Trophoblast cell (in vitro differentiated cells and primary cell): ENCODE measurements around the gene ZBTB20.

Experiments
- DNase-seq, 2 donors: peaks; one replicate each; pipeline ENCODE4 v3.0.0-alpha.2; 2016
- H2AFZ ChIP-seq: 2 replicates; pipeline ENCODE4 v1.6.1; 2013; ENCODE audit warnings: low read length, moderate library complexity, mild to moderate bottlenecking; ENCODE audit not compliant: insufficient read depth, poor library complexity
- H2AK5ac ChIP-seq: 2 replicates; pipeline ENCODE4 v1.6.1; 2013; ENCODE audit warnings: mild to moderate bottlenecking, low read length
- H2BK120ac ChIP-seq: 2 replicates; pipeline ENCODE4 v1.6.1; 2013; ENCODE audit warnings: low read length, mild to moderate bottlenecking, moderate library complexity; ENCODE audit not compliant: insufficient read depth, poor library complexity
- H2BK12ac ChIP-seq: 2 replicates; pipeline ENCODE4 v1.6.1; 2013; ENCODE audit warnings: mild to moderate bottlenecking, low read length, moderate library complexity
- H2BK5ac ChIP-seq: 2 replicates; pipeline ENCODE4 v1.6.1; 2013; ENCODE audit warnings: low read length, low read depth, moderate library complexity, mild to moderate bottlenecking; ENCODE audit not compliant: poor library complexity
- H3K14ac ChIP-seq: 2 replicates; pipeline ENCODE4 v1.6.1; 2013; ENCODE audit warnings: mild to moderate bottlenecking, low read length
- H3K18ac ChIP-seq: 2 replicates; pipeline ENCODE4 v1.6.1; 2013; ENCODE audit warnings: mild to moderate bottlenecking, low read length
- H3K23ac ChIP-seq: 2 replicates; pipeline ENCODE4 v1.6.1; 2013; ENCODE audit warnings: low read length
- H3K27ac ChIP-seq: 2 replicates; pipeline ENCODE4 v1.5.1; 2013; ENCODE audit warnings: low read depth, mild to moderate bottlenecking, inconsistent platforms, low read length, moderate library complexity
- H3K27me3 ChIP-seq: 2 replicates; pipeline ENCODE4 v1.6.1; 2013; ENCODE audit warnings: inconsistent platforms, mild to moderate bottlenecking, low read length, moderate library complexity; ENCODE audit not compliant: insufficient read depth
- H3K36me3 ChIP-seq, 2 experiments: 1 replicate in 1 of 2; 2 replicates in 1 of 2; pipeline ENCODE4 v1.6.1; 2013; ENCODE audit warnings: low read length in 2 of 2, mild to moderate bottlenecking in 2 of 2, moderate library complexity in 1 of 2; ENCODE audit not compliant: insufficient read depth in 2 of 2, control insufficient read depth in 1 of 2
- H3K4ac ChIP-seq: 2 replicates; pipeline ENCODE4 v1.6.1; 2013; ENCODE audit warnings: low read depth, mild to moderate bottlenecking, low read length, moderate library complexity
- H3K4me1 ChIP-seq, 2 experiments: 1 replicate in 1 of 2; 2 replicates in 1 of 2; pipeline ENCODE4 v1.6.1; 2013; ENCODE audit warnings: low read length in 2 of 2, mild to moderate bottlenecking in 2 of 2, moderate library complexity in 1 of 2; ENCODE audit not compliant: insufficient read depth in 2 of 2, control insufficient read depth in 1 of 2
- H3K4me2 ChIP-seq: 2 replicates; pipeline ENCODE4 v1.6.1; 2013; ENCODE audit warnings: inconsistent platforms, mild to moderate bottlenecking, low read length, moderate library complexity
- H3K4me3 ChIP-seq: 2 replicates; pipeline ENCODE4 v1.5.1; 2013; ENCODE audit warnings: mild to moderate bottlenecking, low read depth, low read length, inconsistent platforms
- H3K79me1 ChIP-seq: one replicate; pipeline ENCODE4 v1.6.1; 2013; ENCODE audit warnings: low read length
- H3K79me2 ChIP-seq: 2 replicates; pipeline ENCODE4 v1.6.1; 2013; ENCODE audit warnings: low read length, mild to moderate bottlenecking; ENCODE audit not compliant: control insufficient read depth, insufficient read depth, poor library complexity
- H3K9ac ChIP-seq: 2 replicates; pipeline ENCODE4 v1.6.1; 2013; ENCODE audit warnings: mild to moderate bottlenecking, low read length
- H3K9me3 ChIP-seq: 2 replicates; pipeline ENCODE4 v1.6.1; 2013; ENCODE audit warnings: low read depth, mild to moderate bottlenecking, control low read depth, inconsistent platforms, low read length; ENCODE audit not compliant: insufficient read depth
- H4K12ac ChIP-seq: 2 replicates; pipeline ENCODE4 v1.6.1; 2013; ENCODE audit warnings: low read depth, mild to moderate bottlenecking, low read length, moderate library complexity
- H4K8ac ChIP-seq: 2 replicates; pipeline ENCODE4 v1.6.1; 2013; ENCODE audit warnings: low read depth, mild to moderate bottlenecking, low read length, moderate library complexity
- H4K91ac ChIP-seq: one replicate; pipeline ENCODE4 v1.6.1; 2013; ENCODE audit warnings: low read depth, mild to moderate bottlenecking, low read length, moderate library complexity
- WGBS: extraction: QIAGEN DNeasy Blood & Tissue Kit; methylation state at CpG from one replicate; pipeline ENCODE4 v1.1.7; 2013; ENCODE audit warnings: missing lambda C conversion rate; ENCODE audit not compliant: insufficient read length, insufficient coverage; ENCODE audit errors: extremely low coverage; 5-methylcytosine and 5-hydroxymethylcytosine counted together

ZBTB20 gene

DNA sequence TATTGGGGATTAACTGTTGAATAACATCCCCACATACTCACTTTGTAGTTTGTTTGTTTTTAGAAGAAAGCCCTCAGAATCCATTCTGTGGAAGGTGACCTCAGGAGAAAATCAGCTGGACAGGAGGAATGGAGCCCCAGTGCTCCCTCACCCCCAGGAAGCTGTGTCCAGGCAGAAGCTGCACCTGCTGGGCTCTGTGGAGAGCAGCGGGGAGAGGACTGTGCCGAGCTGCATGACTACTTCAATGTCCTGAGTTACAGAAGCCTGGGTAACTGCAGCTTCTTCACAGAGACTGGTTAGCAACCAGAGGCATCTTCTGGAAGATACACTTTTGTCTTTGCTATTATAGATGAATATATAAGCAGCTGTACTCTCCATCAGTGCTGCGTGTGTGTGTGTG lies 839.3 kb downstream of the ZBTB20 start:
- H3K4me1 ChIP-seq: no peaks in the 10 kb centered on the region
- H3K18ac ChIP-seq: no peak overlapping the region
- no peak overlapping the region for H2AK5ac ChIP-seq
- no peak overlapping the region for H3K9ac ChIP-seq
- no peak overlapping the region for H3K4me2 ChIP-seq
- H3K23ac ChIP-seq: no peak overlapping the region
- H3K9me3 ChIP-seq: no peaks in the 10 kb centered on the region
- no peak overlapping the region for H4K8ac ChIP-seq
- no peak overlapping the region for H3K27ac ChIP-seq
- no peak overlapping the region for H4K12ac ChIP-seq
- WGBS: no CpG with 5 or more reads among the region's 3 CpGs
- no peak for DNase-seq
- no peak overlapping the region for H3K14ac ChIP-seq
- no peak overlapping the region for H3K4me3 ChIP-seq
- no peak overlapping the region for H4K91ac ChIP-seq
- no peaks in the 10 kb centered on the region for H3K79me1 ChIP-seq
- H2BK5ac ChIP-seq: no peak overlapping the region
- H3K4ac ChIP-seq: no peak overlapping the region
- H2AFZ ChIP-seq: no peak overlapping the region
- H3K27me3 ChIP-seq: no peaks in the 10 kb centered on the region
- no peak overlapping the region for H2BK12ac ChIP-seq
- H2BK120ac ChIP-seq: no peak overlapping the region
- H3K36me3 ChIP-seq: no peaks in the 10 kb centered on the region
- no peaks in the 10 kb centered on the region for H3K79me2 ChIP-seq

DNA sequence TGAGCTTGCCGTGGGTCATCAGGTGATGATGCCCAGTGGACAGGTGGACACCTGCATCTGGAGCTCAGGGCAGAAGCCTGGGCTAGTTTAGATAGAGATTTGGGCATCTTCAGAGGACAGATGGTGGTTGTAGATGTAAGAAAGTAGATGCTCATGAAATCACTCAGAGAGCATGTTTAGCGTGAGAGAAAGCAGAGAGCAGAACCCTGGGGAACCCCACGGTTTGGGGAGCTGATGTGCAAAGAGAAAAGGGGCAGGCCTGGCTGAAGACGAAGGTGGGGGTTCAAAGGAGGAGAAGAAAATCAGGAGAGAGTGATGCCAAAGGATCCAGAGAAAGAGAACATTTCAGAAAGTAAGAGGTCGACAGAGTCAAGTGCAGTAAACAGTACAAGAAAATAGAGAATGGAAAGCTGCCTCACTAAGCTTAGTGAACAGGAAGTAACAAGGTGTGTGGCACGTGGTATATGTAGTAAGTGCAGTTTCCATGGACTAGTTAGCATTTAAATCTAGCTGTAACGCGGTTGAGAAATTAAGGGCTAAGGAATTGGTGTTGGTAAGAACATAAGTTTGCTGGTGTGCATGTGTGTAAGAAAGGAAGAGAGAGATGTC lies 839.8 kb downstream of the ZBTB20 start:
- Histone ChIP-seq H2BK12ac (no peak overlapping the region), H3K36me3 (no peaks in the 10 kb centered on the region), H2BK5ac (no peak overlapping the region), H3K23ac (no peak overlapping the region), H4K12ac (no peak overlapping the region), H3K4me2 (no peak overlapping the region), H3K4me3 (no peak overlapping the region), H3K18ac (no peak overlapping the region), H3K79me1 (no peaks in the 10 kb centered on the region), H2BK120ac (no peak overlapping the region), H2AFZ (no peak overlapping the region), H3K14ac (no peak overlapping the region), H3K4ac (no peak overlapping the region), H3K27me3 (no peaks in the 10 kb centered on the region), H3K9ac (no peak overlapping the region), H3K4me1 (no peaks in the 10 kb centered on the region), H4K8ac (no peak overlapping the region), H3K9me3 (no peaks in the 10 kb centered on the region), H2AK5ac (no peak overlapping the region), H3K79me2 (no peaks in the 10 kb centered on the region), H4K91ac (no peak overlapping the region), H3K27ac (no peak overlapping the region)
- DNase-seq: no peak
- no CpG with 5 or more reads among the region's 8 CpGs for WGBS

DNA sequence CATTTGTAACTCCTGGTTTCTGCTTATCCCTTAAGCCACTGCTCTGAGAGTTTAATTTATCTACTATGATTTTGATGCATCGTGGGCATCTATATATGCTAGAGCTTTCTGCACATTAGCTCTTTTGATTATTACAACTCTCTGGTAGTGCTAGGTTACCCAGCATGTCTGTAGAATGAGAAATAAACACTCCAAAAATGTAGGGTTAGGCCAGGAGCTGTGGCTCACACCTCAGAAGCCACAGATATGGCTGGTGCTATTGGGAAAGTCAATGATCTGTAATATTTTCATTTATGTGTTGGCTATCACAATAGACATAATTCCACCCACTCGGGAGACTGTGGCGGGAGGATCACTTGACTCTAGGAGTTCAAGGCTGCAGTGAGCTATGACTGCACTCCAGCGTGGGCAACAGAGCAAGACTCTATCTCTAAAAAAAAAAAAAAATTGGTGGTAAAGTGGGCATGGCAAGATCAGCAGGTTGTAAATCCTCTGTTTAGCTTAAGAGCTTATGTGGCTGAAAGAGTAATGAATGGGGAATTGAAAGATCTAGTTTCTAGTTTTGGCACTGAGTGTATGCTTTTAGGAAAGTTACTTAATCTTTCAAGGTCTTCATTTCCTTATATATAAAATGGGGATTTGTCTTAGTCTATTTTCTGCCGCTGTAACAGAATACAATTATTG lies 847.0 kb downstream of the ZBTB20 start:
- no peak overlapping the region for H2AK5ac ChIP-seq
- H2AFZ ChIP-seq: no peak overlapping the region
- no peaks in the 10 kb centered on the region for H3K27me3 ChIP-seq
- H2BK120ac ChIP-seq: no peak overlapping the region
- H3K9me3 ChIP-seq: no peaks in the 10 kb centered on the region
- H3K4ac ChIP-seq: no peak overlapping the region
- no peak overlapping the region for H3K23ac ChIP-seq
- no peak overlapping the region for H3K4me3 ChIP-seq
- WGBS: no CpG with 5 or more reads among the region's 5 CpGs
- H4K8ac ChIP-seq: no peak overlapping the region
- H3K36me3 ChIP-seq: no peaks in the 10 kb centered on the region
- H3K9ac ChIP-seq: no peak overlapping the region
- no peak overlapping the region for H2BK5ac ChIP-seq
- no peak overlapping the region for H3K18ac ChIP-seq
- no peak overlapping the region for H4K12ac ChIP-seq
- H3K4me1 ChIP-seq: no peaks in the 10 kb centered on the region
- no peaks in the 10 kb centered on the region for H3K79me2 ChIP-seq
- H3K79me1 ChIP-seq: no peaks in the 10 kb centered on the region
- no peak overlapping the region for H2BK12ac ChIP-seq
- no peak overlapping the region for H4K91ac ChIP-seq
- DNase-seq: no peak
- H3K27ac ChIP-seq: no peak overlapping the region
- no peak overlapping the region for H3K4me2 ChIP-seq
- H3K14ac ChIP-seq: no peak overlapping the region

DNA sequence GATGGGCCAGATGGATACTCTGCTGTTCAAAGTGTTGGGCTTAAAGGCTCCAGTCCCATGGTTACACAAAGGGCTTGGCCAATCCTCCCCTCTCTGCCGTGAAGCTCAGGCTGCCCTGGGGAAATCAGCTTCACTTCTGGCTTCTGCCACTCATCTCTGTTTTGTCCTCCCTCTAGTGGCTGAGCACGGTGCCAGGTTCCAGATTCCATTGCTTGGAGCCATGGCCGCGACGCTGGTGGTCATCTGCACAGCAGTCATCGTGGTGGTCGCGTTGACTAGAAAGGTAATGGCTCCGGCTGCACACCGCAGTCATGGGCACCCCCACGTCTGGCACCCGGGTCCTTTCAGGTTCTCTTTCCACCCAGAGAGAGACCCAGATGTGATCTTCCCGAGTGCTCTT lies 847.7 kb downstream of the ZBTB20 start:
- WGBS: no CpG with 5 or more reads among the region's 13 CpGs

More for the DNA sequence above, 847.7 kb downstream of the ZBTB20 start:
- Histone ChIP-seq H3K18ac (no peak overlapping the region), H4K12ac (no peak overlapping the region), H3K4ac (no peak overlapping the region), H3K4me1 (no peaks in the 10 kb centered on the region), H2BK12ac (no peak overlapping the region), H3K4me2 (no peak overlapping the region), H3K9me3 (no peaks in the 10 kb centered on the region), H4K91ac (no peak overlapping the region), H3K14ac (no peak overlapping the region), H3K23ac (no peak overlapping the region), H3K36me3 (no peaks in the 10 kb centered on the region), H3K4me3 (no peak overlapping the region), H4K8ac (no peak overlapping the region), H2AFZ (no peak overlapping the region), H3K27ac (no peak overlapping the region), H3K9ac (no peak overlapping the region), H3K79me1 (no peaks in the 10 kb centered on the region), H3K27me3 (no peaks in the 10 kb centered on the region), H2AK5ac (no peak overlapping the region), H3K79me2 (no peaks in the 10 kb centered on the region), H2BK5ac (no peak overlapping the region), H2BK120ac (no peak overlapping the region)
- DNase-seq: peak; percentile 8 to 52
